ENCODE measurements around the gene DISC1.
"Not testable (repeated sequence)": the region's sequence is repeated elsewhere in the genome, so short reads cannot be mapped to it uniquely, and the experiment has no call there.

Gene DISC1

DNA sequence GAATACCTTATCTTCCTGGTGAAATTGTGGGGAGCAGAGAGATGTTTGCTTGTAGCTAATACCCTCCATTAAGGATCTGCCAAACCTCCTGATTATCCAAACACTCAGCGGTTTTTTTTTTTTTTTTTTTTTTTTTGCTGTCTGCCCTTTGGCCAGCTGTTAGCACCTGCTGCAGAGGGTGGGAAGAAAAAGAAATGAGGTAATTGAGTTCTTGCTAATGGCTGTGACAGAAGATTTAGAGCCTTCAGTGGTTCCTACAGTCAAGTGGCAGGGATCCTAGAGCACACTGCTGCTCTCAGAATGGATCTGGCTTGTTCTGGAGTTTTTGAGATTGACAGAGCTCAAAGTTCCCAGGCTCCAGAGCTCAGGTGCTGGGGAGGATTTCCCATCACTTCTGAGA lies 342.5 kb downstream of the DISC1 start:
- no peak for DNase-seq

DNA sequence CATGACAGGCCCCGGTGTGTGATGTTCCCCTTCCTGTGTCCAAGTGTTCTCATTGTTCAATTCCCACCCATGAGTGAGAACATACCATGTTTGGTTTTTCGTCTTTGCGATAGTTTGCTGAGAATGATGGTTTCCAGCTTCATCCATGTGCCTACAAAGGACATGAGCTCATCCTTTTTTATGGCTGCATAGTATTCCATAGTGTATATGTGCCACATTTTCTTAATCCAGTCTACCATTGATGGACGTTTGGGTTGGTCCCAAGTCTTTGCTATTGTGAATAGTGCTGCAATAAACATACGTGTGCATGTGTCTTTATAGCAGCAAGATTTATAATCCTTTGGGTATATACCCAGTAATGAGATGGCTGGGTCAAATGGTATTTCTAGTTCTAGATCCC lies 343.2 kb downstream of the DISC1 start:
- DNase-seq: not testable (repeated sequence)

GRCh38 chr1:231970684-231971083 lies 344.1 kb downstream of the DISC1 start:
- peak; percentile 80 to 82 for DNase-seq

- DNase-seq: no peak
Observed at GRCh38 chr1:231971397-231972110, 345.0 kb downstream of the DISC1 start.

- no peak for DNase-seq
Observed at GRCh38 chr1:231972111-231972445, 345.5 kb downstream of the DISC1 start.

DNA sequence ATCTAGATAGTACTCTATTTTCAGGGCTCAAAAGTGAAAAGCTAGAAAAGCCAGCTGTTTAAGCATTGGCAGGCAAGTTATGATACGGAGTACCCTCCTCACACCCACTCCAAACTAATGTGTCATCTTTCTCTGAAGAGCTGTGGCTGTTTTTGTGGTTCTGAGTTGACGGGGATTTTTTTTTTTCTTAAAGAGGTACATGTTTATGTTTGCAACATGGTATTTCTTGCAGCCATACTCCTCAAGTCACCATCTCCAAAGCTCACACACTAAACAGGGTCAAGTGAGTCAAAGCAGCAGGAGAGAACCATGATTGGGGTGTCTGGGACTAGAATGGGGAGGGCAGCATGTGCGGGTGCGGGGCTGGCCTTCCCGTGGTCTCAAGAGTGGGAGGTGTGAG lies 347.2 kb downstream of the DISC1 start:
- no peak for DNase-seq

DNA sequence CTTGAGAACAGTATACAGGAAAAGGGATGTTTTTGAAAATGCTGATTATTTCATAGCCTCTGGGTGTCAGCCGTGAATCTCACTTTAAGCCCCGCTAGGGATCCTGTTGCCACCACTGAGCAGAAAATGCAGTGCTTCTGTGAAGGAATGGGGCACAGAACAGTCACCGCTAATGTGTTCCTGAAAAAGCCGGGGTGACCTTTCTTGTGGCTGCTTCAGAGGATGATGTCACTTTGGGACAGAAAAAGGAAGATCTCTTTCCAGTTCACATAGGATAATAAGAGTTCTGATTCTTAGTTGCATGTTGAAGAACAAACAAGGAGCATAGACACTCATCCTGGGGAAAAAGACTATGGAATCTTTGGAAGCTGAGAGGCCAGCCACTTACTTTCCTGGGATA lies 349.6 kb downstream of the DISC1 start:
- no peak for DNase-seq

DNA sequence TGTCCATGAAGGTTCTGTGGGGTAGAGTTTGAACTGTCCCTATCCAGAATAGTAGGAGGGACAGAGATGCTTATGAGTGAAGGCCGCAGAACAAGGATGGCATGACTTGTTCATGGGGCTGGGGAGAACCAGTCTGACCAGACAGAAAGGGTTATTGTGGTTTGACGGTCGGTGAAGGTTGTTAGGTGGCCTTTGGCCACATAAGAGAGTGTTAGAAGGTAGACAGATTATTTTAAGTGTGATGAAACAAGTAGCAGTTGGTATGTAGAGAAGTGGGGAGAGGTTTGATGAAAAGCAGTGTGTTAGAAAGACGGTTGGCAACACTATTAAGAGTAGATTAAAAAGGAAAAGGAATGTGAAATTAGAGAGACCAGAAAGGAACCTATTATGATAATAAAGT lies 355.1 kb downstream of the DISC1 start:
- DNase-seq: no peak

DNA sequence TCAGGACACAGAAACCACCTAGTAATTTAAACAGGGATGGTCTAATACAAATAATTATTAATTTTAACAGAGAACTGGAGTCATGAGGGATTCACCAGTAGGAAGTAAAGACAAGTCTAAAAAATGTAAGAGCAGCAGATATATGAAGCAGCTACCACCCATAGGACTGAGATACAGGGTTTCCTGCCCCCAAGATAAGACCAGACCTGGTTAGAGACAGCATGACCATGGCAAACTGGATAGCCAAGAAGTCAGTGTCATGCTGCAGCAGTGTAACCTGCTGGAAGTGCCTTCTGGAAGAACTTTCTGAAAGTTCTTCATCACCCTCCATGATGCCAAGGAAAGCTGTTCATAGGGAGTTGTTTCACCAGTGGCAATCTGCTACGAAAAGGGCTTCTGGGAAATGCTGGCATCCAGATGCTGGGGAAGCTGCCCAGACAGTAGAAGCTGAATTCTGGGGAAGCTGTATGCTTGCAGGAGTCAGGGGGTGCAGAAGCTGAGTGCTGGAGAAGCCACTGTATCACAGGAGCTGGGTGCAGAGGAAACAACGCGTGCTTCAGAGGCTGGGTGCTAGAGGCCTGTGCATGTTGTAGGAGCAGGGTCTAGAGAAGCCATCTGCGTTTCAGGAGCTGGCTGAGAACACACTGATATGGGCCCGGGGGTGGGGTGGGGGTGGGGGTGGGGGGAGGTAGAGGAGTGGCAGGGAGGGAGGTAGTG lies 356.4 kb downstream of the DISC1 start:
- no peak for DNase-seq

GRCh38 chr1:231983588-231984193 lies 357.1 kb downstream of the DISC1 start:
- DNase-seq: peak in 1 of 2 experiments; percentile 19

DNA sequence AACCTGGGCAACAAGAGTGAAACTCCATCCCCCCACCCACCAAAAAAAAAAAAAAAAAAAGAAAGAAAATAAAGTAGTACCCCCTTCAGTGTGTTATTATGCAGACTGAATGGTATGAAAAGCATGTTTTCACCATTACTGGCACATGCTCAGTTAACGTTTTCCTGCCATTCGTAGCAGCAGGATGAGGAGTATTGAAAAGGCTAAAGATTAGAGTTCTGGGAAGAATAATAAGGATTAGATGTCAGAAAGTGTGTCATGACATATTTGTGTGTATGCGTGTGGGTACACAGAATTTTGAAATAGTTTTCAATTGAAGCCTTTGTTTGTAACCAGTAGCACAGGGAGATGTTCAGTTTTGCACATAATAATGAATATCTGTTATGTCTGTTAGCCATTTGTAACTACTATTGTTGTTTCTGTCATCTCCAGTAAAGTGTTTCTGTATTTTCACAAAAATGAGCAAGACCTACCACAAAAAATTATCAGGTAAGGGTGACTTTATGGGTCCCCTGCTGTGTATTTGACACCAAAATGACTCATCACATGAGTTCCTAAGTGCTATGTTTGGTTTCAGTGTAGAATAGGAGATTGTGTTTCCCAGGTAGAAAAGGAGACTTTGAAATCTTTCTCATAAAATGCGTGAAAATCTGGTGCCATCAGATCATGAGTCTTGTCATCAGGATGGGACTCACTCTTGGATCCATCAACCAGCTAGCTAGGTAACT lies 358.9 kb downstream of the DISC1 start:
- no peak for DNase-seq

DNA sequence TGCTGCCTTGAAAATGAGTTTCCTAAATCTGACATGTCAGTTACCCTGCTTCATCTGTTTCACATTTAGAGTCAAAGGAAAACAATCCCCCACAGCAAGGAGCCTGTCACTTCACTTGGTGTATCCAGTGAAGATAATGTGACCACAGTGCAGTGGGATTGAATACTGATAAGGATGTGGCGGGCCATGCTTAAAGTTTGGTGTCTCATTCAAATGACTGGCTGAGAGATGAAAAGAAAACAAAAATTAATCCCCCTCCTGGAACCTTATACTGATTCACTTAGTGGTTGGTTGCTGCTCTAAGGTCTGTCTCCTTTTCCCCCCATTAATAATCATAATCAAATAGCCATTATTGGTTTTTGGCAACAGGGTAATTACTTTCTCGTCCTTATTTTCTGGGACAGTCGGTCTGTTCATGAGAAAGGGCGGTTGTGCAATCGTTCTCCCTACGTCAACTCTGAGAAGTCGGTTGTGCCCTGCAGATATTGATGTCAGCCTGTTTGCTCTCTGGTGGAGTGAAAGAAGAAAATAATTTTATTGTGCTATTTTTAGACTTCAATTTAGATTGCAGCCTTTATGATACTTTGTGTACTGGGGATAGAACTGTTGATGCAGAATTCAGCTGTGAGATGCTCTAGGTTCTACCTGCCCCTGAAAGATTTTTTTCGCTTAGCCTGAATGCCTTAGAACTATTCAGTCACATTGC lies 360.2 kb downstream of the DISC1 start:
- DNase-seq: no peak

DNA sequence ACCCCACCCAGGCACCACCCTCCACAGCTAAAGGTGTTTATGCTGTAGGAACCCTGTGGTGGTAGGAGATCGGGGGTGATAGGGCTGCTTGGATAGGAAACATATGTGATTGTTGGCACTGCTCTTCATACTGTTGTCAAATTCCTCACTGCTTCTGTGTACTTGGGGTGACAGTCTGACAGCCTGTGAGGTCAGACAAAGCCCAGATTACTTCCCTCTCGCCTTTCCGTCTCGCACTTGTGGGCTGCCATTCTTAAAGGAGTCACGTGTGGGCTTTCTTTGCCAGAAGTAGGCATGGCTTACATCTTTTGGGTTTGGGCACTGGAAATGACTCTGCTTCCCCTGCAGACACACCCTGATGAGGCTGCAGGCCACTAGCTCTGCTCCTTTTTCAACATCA lies 363.8 kb downstream of the DISC1 start:
- no peak for DNase-seq

DNA sequence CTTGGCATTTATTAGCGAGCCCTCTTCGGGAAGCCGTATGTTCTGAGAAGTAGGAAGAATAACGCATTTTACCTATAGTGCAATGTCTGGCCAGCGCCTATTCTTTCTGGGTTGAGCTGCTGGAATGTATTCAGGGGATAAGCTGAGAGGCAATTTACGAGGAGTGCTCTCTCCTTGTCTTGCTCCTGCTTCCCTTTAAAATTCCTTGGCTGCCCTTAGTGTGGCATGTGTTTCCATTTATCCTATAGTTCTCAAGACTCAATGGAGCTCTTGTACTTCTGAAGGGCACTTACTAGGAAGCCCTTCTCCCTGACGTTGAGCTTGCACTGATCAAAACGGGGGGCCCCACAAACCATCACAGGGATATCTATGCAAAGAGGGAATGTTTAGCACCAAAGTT lies 364.6 kb downstream of the DISC1 start:
- no peak for DNase-seq

DNA sequence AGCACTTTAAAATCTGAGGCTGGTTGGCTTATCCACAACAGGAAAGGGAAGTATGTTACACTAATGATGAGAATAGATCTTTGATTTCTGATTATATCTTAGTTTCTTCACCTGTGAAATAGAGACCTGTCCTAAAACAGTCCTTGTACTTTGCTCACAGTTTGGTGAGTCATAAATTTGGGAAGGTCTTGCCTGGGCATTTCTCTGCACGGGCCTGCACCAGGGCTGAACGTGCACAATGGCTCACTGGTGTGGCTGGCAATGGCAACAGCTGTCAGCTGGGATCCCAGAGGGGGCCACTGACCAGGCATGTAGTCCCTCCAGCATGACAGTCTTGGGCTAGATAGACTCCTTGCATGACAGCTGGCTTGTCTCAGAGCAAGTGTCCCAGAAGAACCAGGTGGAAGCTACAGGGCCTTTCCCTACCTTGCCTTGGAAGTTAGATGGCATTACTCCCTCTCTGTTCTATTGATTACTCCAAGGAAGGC lies 367.4 kb downstream of the DISC1 start:
- DNase-seq: no peak

DNA sequence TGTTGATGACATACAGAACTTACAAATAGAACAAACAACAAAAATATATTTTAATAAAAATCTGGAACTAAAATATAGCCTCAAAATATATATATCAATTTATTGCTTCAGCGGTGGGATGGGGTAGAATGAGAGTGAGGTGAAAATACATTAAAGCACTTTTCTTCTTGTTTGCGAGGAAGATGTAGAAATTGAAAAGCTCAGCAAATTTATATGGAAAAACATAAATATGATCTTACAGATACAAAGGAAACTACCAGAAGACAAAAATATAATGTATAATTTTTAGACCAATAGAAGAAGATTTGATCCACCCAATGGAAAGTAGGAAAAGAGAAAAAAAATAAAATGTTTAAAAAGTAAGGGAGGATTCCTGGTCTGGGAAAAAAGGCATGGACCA lies 372.2 kb downstream of the DISC1 start:
- DNase-seq: no peak

DNA sequence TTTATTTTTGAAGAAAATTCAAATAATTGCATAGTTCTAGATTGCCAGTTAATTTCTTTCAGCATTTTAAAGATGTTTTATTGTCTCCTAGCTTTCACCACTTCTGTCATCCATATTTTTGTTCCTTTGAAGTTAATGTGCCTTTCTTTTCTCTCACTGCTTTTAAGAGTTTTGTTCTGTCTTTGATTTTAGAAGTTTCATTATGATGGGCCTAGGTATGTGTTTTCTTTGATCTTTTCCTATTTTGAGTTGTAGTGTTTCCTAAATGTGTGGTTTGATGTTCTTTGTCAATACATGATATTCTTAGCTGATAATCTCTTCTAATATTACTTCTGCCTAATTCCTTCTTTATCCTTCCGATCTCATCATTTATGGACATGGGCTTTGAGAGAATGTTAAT lies 378.7 kb downstream of the DISC1 start:
- no peak for DNase-seq

- DNase-seq: no peak
Observed at GRCh38 chr1:232009741-232010140, 383.2 kb downstream of the DISC1 start.

DNA sequence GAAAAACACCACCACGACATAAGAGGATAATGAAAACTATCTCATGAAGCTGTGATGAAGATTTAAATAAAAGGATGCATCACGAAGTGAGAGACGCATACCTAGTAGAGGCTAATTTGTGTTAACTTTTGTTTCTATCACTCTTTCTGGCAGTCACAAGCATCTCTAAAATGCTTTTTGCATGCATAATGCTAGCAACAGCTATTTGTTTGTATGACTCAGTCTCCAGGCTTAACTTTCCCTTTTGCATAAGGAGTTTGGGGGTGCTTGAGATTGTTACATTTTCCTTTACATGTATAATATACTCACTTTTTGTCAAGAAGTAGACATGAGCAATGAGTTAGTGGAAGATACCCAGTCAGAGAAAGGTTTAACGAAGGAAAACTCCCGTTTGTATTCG lies 385.4 kb downstream of the DISC1 start:
- DNase-seq: no peak

- DNase-seq: no peak
Observed at GRCh38 chr1:232012773-232013386, 386.3 kb downstream of the DISC1 start.

GRCh38 chr1:232014941-232015340 lies 388.4 kb downstream of the DISC1 start:
- no peak for DNase-seq

DNA sequence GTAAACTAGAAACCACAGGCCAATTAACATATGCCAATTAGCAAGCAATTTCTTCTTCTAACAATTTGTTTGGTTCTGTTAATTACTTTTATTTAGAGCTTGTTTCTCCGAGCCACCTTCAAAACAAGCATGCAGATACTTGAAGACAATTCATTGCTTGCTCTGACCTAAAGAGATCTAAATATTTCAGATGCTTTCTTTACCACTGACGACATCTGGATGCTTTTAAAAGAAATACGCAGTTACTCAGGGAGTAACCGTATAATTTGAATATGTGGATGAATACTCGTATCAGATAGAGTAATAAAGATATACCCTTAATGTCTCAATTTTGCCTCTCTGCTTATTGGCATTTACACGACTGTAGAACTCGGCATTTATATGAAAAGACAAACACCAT lies 390.0 kb downstream of the DISC1 start:
- DNase-seq: no peak

Data from AML-193 (cell line).